OCI-LY3 (cell line): ENCODE data around the gene PASK.
A peak's percentile ranks its signal among the peaks of the same experiment; 100 is the strongest.

ENCODE experiments used
- H2AFZ ChIP-seq: fragments of 200-600, 300-600 bp; shearing (Covaris generic); 2 replicates; pipeline ENCODE4 v1.6.0; 2014; ENCODE audit warnings: antibody characterized with exemption, low read depth, low read length
- H3K27ac ChIP-seq: fragments of 200-600, 300-600 bp; sonication (generic); 2 replicates; pipeline ENCODE4 v1.5.1; 2014; ENCODE audit warnings: mild to moderate bottlenecking, low read length, moderate library complexity, mixed read lengths
- H3K27me3 ChIP-seq: fragments of 200-600, 300-600 bp; sonication (generic); 2 replicates; pipeline ENCODE4 v1.6.1; 2014; ENCODE audit warnings: low read depth, low read length, mixed read lengths
- H3K36me3 ChIP-seq: fragments of 200-600, 300-600 bp; sonication (generic); replicated peaks from 2 replicates; pipeline ENCODE3; 2014; ENCODE audit warnings: low read depth, low read length, mixed read lengths
- H3K4me1 ChIP-seq: fragments of 300-600, 200-600 bp; sonication (generic); 2 replicates; pipeline ENCODE4 v1.6.1; 2014; ENCODE audit warnings: low read length, mixed read lengths
- H3K4me2 ChIP-seq: fragments of 200-600, 300-600 bp; sonication (generic); 2 replicates; pipeline ENCODE4 v1.6.1; 2014; ENCODE audit warnings: low read length, mixed read lengths
- H3K4me3 ChIP-seq: fragments of 300-600, 200-600 bp; sonication (generic); 2 replicates; pipeline ENCODE4 v1.5.1; 2014; ENCODE audit warnings: antibody characterized with exemption, mild to moderate bottlenecking, low read length, moderate library complexity
- H3K79me2 ChIP-seq: fragments of 300-600, 200-600 bp; shearing (Covaris generic); 2 replicates; pipeline ENCODE4 v1.6.1; 2014; ENCODE audit warnings: mild to moderate bottlenecking, low read length, mixed read lengths
- H3K9ac ChIP-seq: fragments of 300-600, 200-600 bp; shearing (Covaris generic); 2 replicates; pipeline ENCODE4 v1.6.0; 2014; ENCODE audit warnings: mild to moderate bottlenecking, low read length, moderate library complexity
- H3K9me3 ChIP-seq: fragments of 200-600, 300-600 bp; shearing (Covaris generic); 2 replicates; pipeline ENCODE4 v1.6.1; 2014; ENCODE audit warnings: low read length, mixed read lengths; ENCODE audit not compliant: insufficient read depth
- H4K20me1 ChIP-seq: fragments of 200-600, 300-600 bp; sonication (generic); 2 replicates; pipeline ENCODE4 v1.6.1; 2016; ENCODE audit warnings: low read length, mixed read lengths; ENCODE audit not compliant: insufficient read depth
- EZH2phosphoT487 ChIP-seq: fragments of 200-600 bp; shearing (Covaris generic); IDR thresholded peaks from 2 replicates; pipeline ENCODE4 v1.6.1; 2018; ENCODE audit warnings: antibody characterized with exemption, mixed run types, low read depth
- TF ChIP-seq, protein P1 (sequence below): fragments of 200-600, 300-600 bp; sonication (generic); IDR thresholded peaks from 2 replicates; pipeline ENCODE4 v1.5.1; 2014; ENCODE audit warnings: antibody characterized with exemption, low read length, low read depth

PASK gene

DNA sequence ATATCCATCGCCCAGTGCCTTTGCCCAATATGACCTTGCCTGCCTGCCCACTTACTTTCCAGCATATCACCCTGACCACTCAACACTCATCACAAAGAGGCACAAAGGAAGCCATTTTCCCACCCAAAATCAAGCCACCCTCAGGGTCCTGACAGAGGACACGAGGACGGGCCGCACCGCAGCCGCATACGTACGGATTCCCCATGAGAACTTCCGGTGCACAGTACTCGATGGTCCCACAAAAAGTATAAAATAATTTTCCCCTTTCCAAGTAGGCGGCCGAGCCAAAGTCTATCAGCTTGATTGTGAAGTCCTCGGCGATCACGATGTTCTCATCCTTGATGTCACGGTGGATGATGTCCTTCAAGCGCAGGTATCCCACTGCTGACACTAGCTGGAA is 37.2 kb downstream of the PASK start:
- no peak overlapping the region for H2AFZ ChIP-seq
- H3K9me3 ChIP-seq = no peaks in the 10 kb centered on the region
- no peak for TF ChIP-seq EZH2phosphoT487
- TF ChIP-seq, protein P1, sequence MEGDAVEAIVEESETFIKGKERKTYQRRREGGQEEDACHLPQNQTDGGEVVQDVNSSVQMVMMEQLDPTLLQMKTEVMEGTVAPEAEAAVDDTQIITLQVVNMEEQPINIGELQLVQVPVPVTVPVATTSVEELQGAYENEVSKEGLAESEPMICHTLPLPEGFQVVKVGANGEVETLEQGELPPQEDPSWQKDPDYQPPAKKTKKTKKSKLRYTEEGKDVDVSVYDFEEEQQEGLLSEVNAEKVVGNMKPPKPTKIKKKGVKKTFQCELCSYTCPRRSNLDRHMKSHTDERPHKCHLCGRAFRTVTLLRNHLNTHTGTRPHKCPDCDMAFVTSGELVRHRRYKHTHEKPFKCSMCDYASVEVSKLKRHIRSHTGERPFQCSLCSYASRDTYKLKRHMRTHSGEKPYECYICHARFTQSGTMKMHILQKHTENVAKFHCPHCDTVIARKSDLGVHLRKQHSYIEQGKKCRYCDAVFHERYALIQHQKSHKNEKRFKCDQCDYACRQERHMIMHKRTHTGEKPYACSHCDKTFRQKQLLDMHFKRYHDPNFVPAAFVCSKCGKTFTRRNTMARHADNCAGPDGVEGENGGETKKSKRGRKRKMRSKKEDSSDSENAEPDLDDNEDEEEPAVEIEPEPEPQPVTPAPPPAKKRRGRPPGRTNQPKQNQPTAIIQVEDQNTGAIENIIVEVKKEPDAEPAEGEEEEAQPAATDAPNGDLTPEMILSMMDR = no peak
- H3K27me3 ChIP-seq = no peaks in the 10 kb centered on the region
- peaks cover 28% of the 10 kb centered on the region for H3K4me1 ChIP-seq
- no peak overlapping the region for H3K4me3 ChIP-seq
- no peak overlapping the region for H3K4me2 ChIP-seq
- H4K20me1 ChIP-seq = no peaks in the 10 kb centered on the region
- peak overlapping the region; percentile 92 for H3K27ac ChIP-seq
- no peak overlapping the region for H3K9ac ChIP-seq
- peaks cover 44% of the 10 kb centered on the region for H3K36me3 ChIP-seq
- peaks cover 48% of the 10 kb centered on the region for H3K79me2 ChIP-seq

DNA sequence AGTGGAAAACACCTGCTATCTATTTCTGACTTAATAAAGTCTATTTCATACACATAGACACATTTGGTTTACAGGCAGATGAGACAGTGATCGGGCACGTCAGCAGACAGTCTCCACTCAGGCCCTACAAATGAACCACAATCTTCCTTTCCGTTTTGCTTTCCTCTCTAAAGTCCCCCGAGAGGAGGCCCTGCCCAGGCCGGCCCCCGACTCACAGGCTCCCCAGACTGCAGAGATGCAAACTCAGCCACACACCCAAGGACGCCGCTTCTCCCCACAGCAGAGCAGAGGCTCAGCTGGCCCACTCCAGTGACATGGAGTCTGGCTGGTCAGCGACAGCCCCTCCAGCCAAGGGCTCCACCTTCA is 37.8 kb downstream of the PASK start:
- H3K27me3 ChIP-seq = no peaks in the 10 kb centered on the region
- H4K20me1 ChIP-seq = no peaks in the 10 kb centered on the region
- H3K4me2 ChIP-seq = peak overlapping the region; percentile 71
- peaks cover 28% of the 10 kb centered on the region for H3K4me1 ChIP-seq
- H3K9ac ChIP-seq = peak overlapping the region; percentile 74
- H3K27ac ChIP-seq = peak overlapping the region; percentile 92
- H3K79me2 ChIP-seq = peaks cover 42% of the 10 kb centered on the region
- H3K9me3 ChIP-seq = no peaks in the 10 kb centered on the region
- H3K4me3 ChIP-seq = peak overlapping the region; percentile 22; the same call in 1 of the 2 replicates
- no peak overlapping the region for H2AFZ ChIP-seq
- no peak for TF ChIP-seq EZH2phosphoT487
- TF ChIP-seq, protein P1 = no peak
- H3K36me3 ChIP-seq = peaks cover 41% of the 10 kb centered on the region

DNA sequence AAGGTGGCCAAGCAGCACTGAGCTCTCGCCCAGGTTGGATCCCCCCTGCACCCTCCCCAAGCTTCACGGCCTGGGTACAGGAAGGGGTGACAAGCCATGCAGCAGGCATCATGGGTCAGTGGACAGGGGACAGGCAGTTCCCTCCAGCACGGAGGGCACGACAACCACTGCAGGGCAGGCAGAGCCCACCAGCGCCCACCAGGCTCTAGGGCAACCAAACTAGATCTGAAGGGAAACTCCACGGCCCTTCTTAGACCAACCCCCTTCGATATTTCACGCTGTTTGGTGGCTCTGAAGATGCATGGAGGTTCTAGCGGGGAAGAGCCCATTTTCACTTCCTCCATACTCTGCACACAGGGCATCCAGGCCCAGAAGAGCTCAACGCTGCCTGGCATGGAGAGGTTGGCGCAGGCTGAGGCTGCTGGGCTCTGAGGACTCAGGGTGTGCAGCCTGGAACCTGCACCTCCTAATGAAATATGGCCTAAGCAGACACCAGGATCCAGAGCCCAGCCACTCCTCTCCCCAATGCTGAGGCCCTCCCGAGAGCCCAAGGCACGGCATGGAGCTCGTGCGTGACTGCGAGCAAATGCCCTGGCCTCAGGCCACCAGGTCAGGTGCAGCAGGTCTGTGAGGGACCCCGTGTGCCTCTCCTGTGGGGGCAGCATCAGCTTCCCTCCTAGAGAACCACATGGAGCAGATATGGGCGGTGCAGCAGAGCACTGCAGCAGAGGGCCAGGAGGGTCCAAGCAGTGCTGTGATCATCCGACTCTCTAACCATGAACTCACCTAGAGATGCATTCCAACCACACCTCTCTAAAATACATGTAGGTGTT is 38.4 kb downstream of the PASK start:
- Histone ChIP-seq H3K4me3 (peak overlapping the region; percentile 23; the same call in 1 of the 2 replicates), H2AFZ (no peak overlapping the region; the same call in 1 of the 2 replicates), H3K4me1 (peaks cover 28% of the 10 kb centered on the region), H3K9ac (peak overlapping the region; percentile 74), H3K27ac (peak overlapping the region; percentile 92), H3K4me2 (peak overlapping the region; percentile 71), H4K20me1 (no peaks in the 10 kb centered on the region), H3K36me3 (peaks cover 43% of the 10 kb centered on the region), H3K27me3 (no peaks in the 10 kb centered on the region), H3K9me3 (no peaks in the 10 kb centered on the region), H3K79me2 (peaks cover 36% of the 10 kb centered on the region)
- TF ChIP-seq, protein P1 = no peak
- TF ChIP-seq EZH2phosphoT487 = no peak

DNA sequence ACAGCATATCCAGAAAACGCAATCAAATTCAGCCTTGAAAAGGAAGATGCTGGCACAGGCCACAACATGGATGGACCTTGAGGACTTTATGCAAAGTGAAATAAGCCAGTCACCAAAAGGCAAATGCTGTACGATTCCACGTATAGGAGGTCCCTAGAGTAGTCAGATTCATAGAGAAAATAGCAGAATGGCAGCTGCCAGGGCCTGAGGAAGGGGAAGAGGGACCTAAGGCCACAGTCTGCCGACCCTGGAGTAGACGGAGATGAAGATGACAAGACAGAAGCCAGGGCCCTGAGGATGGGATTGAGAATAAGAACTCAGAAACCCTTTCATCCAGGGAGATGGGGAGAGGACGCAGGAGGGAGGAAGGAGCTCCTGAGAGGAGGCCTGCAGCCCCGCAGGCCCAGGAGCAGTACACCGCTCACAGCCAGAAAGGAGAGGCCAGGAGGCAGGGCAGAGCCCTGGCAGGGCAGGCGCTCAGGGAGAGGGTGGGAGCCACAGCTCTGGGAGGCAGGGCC is 39.1 kb downstream of the PASK start:
- no peaks in the 10 kb centered on the region for H3K27me3 ChIP-seq
- no peaks in the 10 kb centered on the region for H3K9me3 ChIP-seq
- H3K4me1 ChIP-seq = peaks cover 28% of the 10 kb centered on the region
- H4K20me1 ChIP-seq = no peaks in the 10 kb centered on the region
- peak overlapping the region; percentile 71 for H3K4me2 ChIP-seq
- peak overlapping the region; percentile 23; the same call in 1 of the 2 replicates for H3K4me3 ChIP-seq
- H3K9ac ChIP-seq = peak overlapping the region; percentile 74
- TF ChIP-seq, protein P1 = no peak
- TF ChIP-seq EZH2phosphoT487 = no peak
- H3K36me3 ChIP-seq = peaks cover 46% of the 10 kb centered on the region
- H3K79me2 ChIP-seq = peaks cover 33% of the 10 kb centered on the region
- no peak overlapping the region for H2AFZ ChIP-seq
- peak overlapping the region; percentile 92 for H3K27ac ChIP-seq
